ENCODE results near the gene ATAD3B. TPM values are rescaled to one million over a fixed set of nuclear protein-coding genes. Genes with fewer than 3 reads are reported as not detected.
"Not testable (repeated sequence)": the region's sequence is repeated elsewhere in the genome, so short reads cannot be mapped to it uniquely, and the experiment has no call there.

The ATAD3B gene
- total RNA-seq, 2 donors from 2014 or later, result 15.4 to 30.9 TPM

DNA sequence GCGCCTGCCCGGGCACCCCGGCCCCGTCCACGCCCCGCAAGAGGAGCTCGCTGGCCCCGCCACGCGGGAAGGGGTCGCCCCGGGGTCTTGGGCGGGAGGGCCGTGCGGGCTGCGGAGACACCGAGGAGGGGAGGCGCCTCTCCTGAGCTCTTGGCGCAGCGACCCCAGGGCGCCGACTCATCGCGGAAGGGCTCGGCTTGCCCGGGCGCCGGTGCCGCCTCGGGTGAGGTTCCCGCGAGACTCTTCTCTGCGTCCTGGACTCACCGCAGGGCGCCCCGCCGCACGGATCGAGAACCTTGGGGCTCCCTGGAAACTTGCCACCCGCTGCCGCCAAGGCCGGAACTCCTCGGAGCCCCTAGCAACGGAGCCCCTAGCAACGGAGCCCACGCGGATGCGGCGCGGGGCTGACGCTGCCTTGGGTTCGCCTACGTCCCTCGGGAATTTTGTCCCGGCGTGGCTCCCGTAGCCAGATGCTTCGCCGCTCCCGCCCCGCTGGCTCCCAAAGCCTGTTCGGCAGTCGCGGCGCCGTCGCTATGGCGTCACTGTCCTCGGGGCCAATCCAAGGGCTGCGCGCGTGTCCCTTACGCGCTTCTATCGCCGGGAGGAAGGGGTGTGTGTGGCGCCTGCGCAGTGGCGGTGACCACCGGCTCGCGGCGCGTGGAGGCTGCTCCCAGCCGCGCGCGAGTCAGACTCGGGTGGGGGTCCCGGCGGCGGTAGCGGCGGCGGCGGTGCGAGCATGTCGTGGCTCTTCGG lies 40.1 kb downstream of the ATAD3B start, which contains the start of gene ATAD3A:
Gene ATAD3A (plus strand): TSS at position 630 of the 753 bp plus-strand sequence. CDS start 107 bp downstream, at position 737.
- DNase-seq (ENCODE audit: low spot score) (peak; percentile 89), ATAC-seq (ENCODE audit: insufficient number of reproducible peaks, low FRiP score, low read depth) (peak; percentile 86)
- Histone ChIP-seq H3K4me1 (ENCODE audit: control insufficient read depth in 1 of 2, low read depth in 2 of 2) (peaks cover 2 to 10% of the 10 kb centered on the region in 2 donors), H3K36me3 (no peaks in the 10 kb centered on the region), H3K4me3 (peak within 1 kb of the TSS; percentile 76), H3K9me3 (no peaks in the 10 kb centered on the region), H3K27me3 (replicated peaks; ENCODE audit: insufficient read depth) (no peaks in the 10 kb centered on the region), H3K27ac (peak within 1 kb of the TSS; percentile 70 to 84)
- TF ChIP-seq CTCF (IDR thresholded peaks at IDR 0.05), result no peak

GRCh38 chr1:1512425-1512824 lies 40.9 kb downstream of the ATAD3B start:
- not testable (repeated sequence) for H3K27ac ChIP-seq; H3K27me3 ChIP-seq (replicated peaks; ENCODE audit: insufficient read depth); ATAC-seq (ENCODE audit: insufficient number of reproducible peaks, low FRiP score, low read depth); DNase-seq (ENCODE audit: low spot score); H3K9me3 ChIP-seq; H3K36me3 ChIP-seq
- Histone ChIP-seq H3K4me3 (peak overlapping the region; percentile 76), H3K4me1 (ENCODE audit: control insufficient read depth in 1 of 2, low read depth in 2 of 2) (peaks cover 2 to 10% of the 10 kb centered on the region in 2 donors)

DNA sequence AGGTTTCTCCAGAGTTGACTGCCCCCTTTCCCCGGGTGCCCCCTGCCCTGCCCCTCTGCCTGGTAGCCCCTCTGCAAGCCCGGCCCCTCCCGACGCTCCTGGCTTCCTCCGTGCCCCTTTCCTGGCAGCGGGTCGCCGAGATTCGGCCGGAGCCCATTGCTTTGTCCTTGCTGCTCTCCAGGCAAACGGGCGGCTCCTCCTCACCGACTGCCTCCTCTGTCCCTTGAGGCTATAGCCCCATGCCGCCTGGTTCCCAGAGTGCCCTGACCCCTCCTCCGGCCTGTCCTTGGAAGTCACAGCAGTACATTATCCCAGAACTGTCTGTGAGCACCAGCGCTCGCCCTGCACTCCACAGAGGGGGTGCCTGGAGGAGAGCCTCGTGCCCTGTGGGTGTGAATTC lies 42.1 kb downstream of the ATAD3B start:
- not testable (repeated sequence) for H3K4me3 ChIP-seq; DNase-seq (ENCODE audit: low spot score); H3K9me3 ChIP-seq; H3K27me3 ChIP-seq (replicated peaks; ENCODE audit: insufficient read depth); H3K27ac ChIP-seq; H3K36me3 ChIP-seq; ATAC-seq (ENCODE audit: insufficient number of reproducible peaks, low FRiP score, low read depth)
- H3K4me1 ChIP-seq (ENCODE audit: control insufficient read depth in 1 of 2, low read depth in 2 of 2), result peaks cover 2 to 10% of the 10 kb centered on the region in 2 donors

GRCh38 chr1:1514376-1514775 lies 42.8 kb downstream of the ATAD3B start:
- peaks cover 2 to 10% of the 10 kb centered on the region in 2 donors for H3K4me1 ChIP-seq (ENCODE audit: control insufficient read depth in 1 of 2, low read depth in 2 of 2)
- H3K27ac ChIP-seq; DNase-seq (ENCODE audit: low spot score); H3K4me3 ChIP-seq; ATAC-seq (ENCODE audit: insufficient number of reproducible peaks, low FRiP score, low read depth); H3K9me3 ChIP-seq; H3K27me3 ChIP-seq (replicated peaks; ENCODE audit: insufficient read depth); H3K36me3 ChIP-seq: not testable (repeated sequence)

GRCh38 chr1:1516923-1517322 lies 45.4 kb downstream of the ATAD3B start:
- not testable (repeated sequence) for H3K4me3 ChIP-seq; ATAC-seq (ENCODE audit: insufficient number of reproducible peaks, low FRiP score, low read depth); H3K27me3 ChIP-seq (replicated peaks; ENCODE audit: insufficient read depth); H3K4me1 ChIP-seq (ENCODE audit: control insufficient read depth in 1 of 2, low read depth in 2 of 2); H3K27ac ChIP-seq; DNase-seq (ENCODE audit: low spot score); H3K36me3 ChIP-seq; H3K9me3 ChIP-seq

GRCh38 chr1:1517973-1518620 lies 46.5 kb downstream of the ATAD3B start:
- TF ChIP-seq CTCF (IDR thresholded peaks at IDR 0.05), result no peak
- peaks cover 5% of the 10 kb centered on the region for H3K36me3 ChIP-seq
- H3K27ac ChIP-seq, result no peak overlapping the region
- no peak for DNase-seq (ENCODE audit: low spot score)
- H3K9me3 ChIP-seq, result no peaks in the 10 kb centered on the region
- no peak overlapping the region for H3K4me3 ChIP-seq
- no peaks in the 10 kb centered on the region for H3K27me3 ChIP-seq (replicated peaks; ENCODE audit: insufficient read depth)
- H3K4me1 ChIP-seq (ENCODE audit: control insufficient read depth in 1 of 2, low read depth in 2 of 2), result no peaks in the 10 kb centered on the region
- ATAC-seq (ENCODE audit: insufficient number of reproducible peaks, low FRiP score, low read depth), result no peak

GRCh38 chr1:1518621-1519007 lies 47.0 kb downstream of the ATAD3B start:
- not testable (repeated sequence) for H3K9me3 ChIP-seq; ATAC-seq (ENCODE audit: insufficient number of reproducible peaks, low FRiP score, low read depth); H3K4me3 ChIP-seq; H3K36me3 ChIP-seq; H3K27ac ChIP-seq; H3K27me3 ChIP-seq (replicated peaks; ENCODE audit: insufficient read depth); DNase-seq (ENCODE audit: low spot score); H3K4me1 ChIP-seq (ENCODE audit: control insufficient read depth in 1 of 2, low read depth in 2 of 2)

GRCh38 chr1:1519805-1520505 lies 48.4 kb downstream of the ATAD3B start:
- not testable (repeated sequence) for H3K4me3 ChIP-seq; H3K27me3 ChIP-seq (replicated peaks; ENCODE audit: insufficient read depth); DNase-seq (ENCODE audit: low spot score); H3K4me1 ChIP-seq (ENCODE audit: control insufficient read depth in 1 of 2, low read depth in 2 of 2); ATAC-seq (ENCODE audit: insufficient number of reproducible peaks, low FRiP score, low read depth); H3K9me3 ChIP-seq; H3K36me3 ChIP-seq; H3K27ac ChIP-seq

Measured in thoracic aorta (tissue), 2 donors.